Spinal cord (tissue), 10 donors: ENCODE data around the gene TTC28. TPM values are rescaled to one million over a fixed set of nuclear protein-coding genes. Genes with fewer than 3 reads are reported as not detected.

Source experiments
- DNase-seq, 6 donors: peaks; one replicate each; pipeline versions ENCODE4 v3.0.0 to v3.0.0-alpha.2; 2013 to 2015; ENCODE audit warnings: low spot score in 6 of 6, low read depth in 4 of 6
- H3K27ac ChIP-seq: one replicate; pipeline ENCODE4 v1.5.1; 2013; ENCODE audit warnings: low read depth, low read length, control low read depth
- H3K27me3 ChIP-seq: one replicate; pipeline ENCODE4 v1.6.1; 2013; ENCODE audit warnings: low read length; ENCODE audit not compliant: control insufficient read depth, insufficient read depth
- H3K36me3 ChIP-seq: one replicate; pipeline ENCODE4 v1.6.1; 2013; ENCODE audit warnings: low read length; ENCODE audit not compliant: control insufficient read depth, insufficient read depth
- H3K4me1 ChIP-seq: one replicate; pipeline ENCODE4 v1.6.1; 2013; ENCODE audit warnings: low read length; ENCODE audit not compliant: control insufficient read depth, insufficient read depth
- H3K4me3 ChIP-seq: one replicate; pipeline ENCODE4 v1.5.1; 2013; ENCODE audit warnings: low read depth, low read length, control low read depth
- H3K9me3 ChIP-seq: one replicate; pipeline ENCODE4 v1.6.1; 2013; ENCODE audit warnings: low read length; ENCODE audit not compliant: control insufficient read depth, insufficient read depth
- WGBS: methylation state at CpG from one replicate; pipeline ENCODE4 v1.1.5; 2013; ENCODE audit warnings: missing lambda C conversion rate; ENCODE audit not compliant: insufficient coverage; 5-methylcytosine and 5-hydroxymethylcytosine counted together
- polyA plus RNA-seq, 2 donors: library from polyadenylated mRNA; unstranded; fragments of 120-200 nt; gene quantifications; one replicate each; pipeline ENCODE4 v1.2.1, GENCODE V29; 2013; ENCODE audit not compliant: insufficient read length in 2 of 2
- total RNA-seq, 2 donors: library from RNA; depleted of rRNA in 1 of 2; stranded (reverse); fragments of 120-200 nt in 1 of 2; fragments of >200 nt in 1 of 2; gene quantifications; one replicate each; pipeline versions ENCODE4 v1.2.3 to v1.2.4, GENCODE V29; 2013 to 2014
- donor health status: healthy.

The TTC28 gene
- total and polyA plus RNA-seq, 4 donors = 19.4 to 44.0 (median 30.4) TPM

DNA sequence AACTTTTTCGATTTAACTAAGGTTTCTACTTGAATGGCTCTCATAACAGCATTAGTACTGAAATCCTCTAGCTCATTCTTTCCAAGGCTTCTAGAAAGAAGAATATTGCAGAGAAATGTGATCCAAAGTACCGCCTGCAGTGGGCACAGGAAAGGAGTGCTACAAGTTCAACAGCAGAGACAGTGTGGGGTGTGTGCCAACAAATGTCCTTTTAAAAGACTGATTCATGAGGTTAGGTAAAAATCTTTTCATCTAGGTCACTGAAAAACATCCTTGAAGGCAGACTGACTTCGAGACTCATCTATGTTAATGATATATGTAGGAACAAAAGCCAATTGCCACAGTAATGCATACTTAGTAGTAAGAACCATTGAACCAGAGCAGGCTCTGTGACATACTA is 411.5 kb downstream of the TTC28 start:
- Histone ChIP-seq H3K4me1 (peaks cover 3% of the 10 kb centered on the region), H3K27ac (no peak overlapping the region), H3K36me3 (no peaks in the 10 kb centered on the region), H3K4me3 (no peak overlapping the region), H3K27me3 (no peaks in the 10 kb centered on the region), H3K9me3 (no peaks in the 10 kb centered on the region)
- DNase-seq = no peak
- WGBS = no CpG with 5 or more reads among the region's 3 CpGs

- DNase-seq = no peak
- H3K9me3 ChIP-seq = no peaks in the 10 kb centered on the region
- no peaks in the 10 kb centered on the region for H3K4me1 ChIP-seq
- no peak overlapping the region for H3K27ac ChIP-seq
- H3K36me3 ChIP-seq = no peaks in the 10 kb centered on the region
- H3K4me3 ChIP-seq = no peak overlapping the region
- WGBS = 100% methylated on average over 1 of the region's 2 CpGs
- H3K27me3 ChIP-seq = no peaks in the 10 kb centered on the region
These were observed 419.0 kb downstream of the TTC28 start for GRCh38 chr22:28260619-28261018.

- H3K27me3 ChIP-seq = no peaks in the 10 kb centered on the region
- no peak overlapping the region for H3K27ac ChIP-seq
- H3K36me3 ChIP-seq = no peaks in the 10 kb centered on the region
- WGBS = no CpG with 5 or more reads among the region's 2 CpGs
- no peaks in the 10 kb centered on the region for H3K9me3 ChIP-seq
- no peak overlapping the region for H3K4me3 ChIP-seq
- no peak for DNase-seq
- H3K4me1 ChIP-seq = no peaks in the 10 kb centered on the region
These were observed 419.8 kb downstream of the TTC28 start for GRCh38 chr22:28259774-28260312.

GRCh38 chr22:28254396-28254795 is 425.2 kb downstream of the TTC28 start:
- H3K4me3 ChIP-seq = no peak overlapping the region
- WGBS = no CpG with 5 or more reads among the region's 1 CpG
- H3K36me3 ChIP-seq = no peaks in the 10 kb centered on the region
- DNase-seq = no peak
- no peaks in the 10 kb centered on the region for H3K27me3 ChIP-seq
- H3K9me3 ChIP-seq = no peaks in the 10 kb centered on the region
- H3K27ac ChIP-seq = no peak overlapping the region
- H3K4me1 ChIP-seq = peaks cover 2% of the 10 kb centered on the region

GRCh38 chr22:28252539-28252938 is 427.1 kb downstream of the TTC28 start:
- Histone ChIP-seq H3K9me3 (no peaks in the 10 kb centered on the region), H3K27ac (no peak overlapping the region), H3K36me3 (no peaks in the 10 kb centered on the region), H3K4me3 (no peak overlapping the region), H3K27me3 (no peaks in the 10 kb centered on the region), H3K4me1 (peaks cover 3% of the 10 kb centered on the region)
- no CpG with 5 or more reads among the region's 2 CpGs for WGBS
- DNase-seq = no peak

GRCh38 chr22:28250036-28250695 is 429.5 kb downstream of the TTC28 start:
- H3K4me1 ChIP-seq = peaks cover 6% of the 10 kb centered on the region
- H3K9me3 ChIP-seq = no peaks in the 10 kb centered on the region
- no peak overlapping the region for H3K27ac ChIP-seq
- no peaks in the 10 kb centered on the region for H3K36me3 ChIP-seq
- no peak overlapping the region for H3K4me3 ChIP-seq
- no CpG with 5 or more reads among the region's 2 CpGs for WGBS
- no peak for DNase-seq
- H3K27me3 ChIP-seq = no peaks in the 10 kb centered on the region

DNA sequence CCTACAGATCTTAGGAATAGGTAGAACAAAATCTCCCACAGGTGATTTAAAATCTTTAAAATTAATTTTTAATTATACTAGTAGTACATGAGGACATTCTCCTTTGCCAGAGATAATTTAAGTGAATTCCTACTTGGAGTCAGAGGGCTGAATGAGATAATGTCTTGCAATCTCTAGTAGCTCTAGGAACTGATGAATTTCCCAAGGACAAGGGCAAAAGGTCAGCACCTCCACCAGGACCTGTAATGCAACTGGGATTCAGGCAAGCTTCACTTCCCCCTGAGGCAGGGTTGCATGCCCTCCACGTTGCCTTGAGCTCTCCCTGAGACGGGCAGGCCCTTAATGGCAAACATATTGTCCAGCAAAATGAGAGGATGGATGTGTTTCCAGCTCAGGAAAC is 430.2 kb downstream of the TTC28 start:
- Histone ChIP-seq H3K36me3 (no peaks in the 10 kb centered on the region), H3K4me1 (peaks cover 6% of the 10 kb centered on the region), H3K27ac (no peak overlapping the region), H3K4me3 (no peak overlapping the region), H3K9me3 (no peaks in the 10 kb centered on the region), H3K27me3 (no peaks in the 10 kb centered on the region)
- WGBS = no CpG with 5 or more reads among the region's 2 CpGs
- DNase-seq = no peak

GRCh38 chr22:28247667-28248363 is 431.8 kb downstream of the TTC28 start:
- Histone ChIP-seq H3K4me3 (no peak overlapping the region), H3K9me3 (no peaks in the 10 kb centered on the region), H3K4me1 (peaks cover 6% of the 10 kb centered on the region), H3K36me3 (no peaks in the 10 kb centered on the region), H3K27ac (no peak overlapping the region), H3K27me3 (no peaks in the 10 kb centered on the region)
- DNase-seq = peak in 3 of 6 donors; percentile 18 to 63 (median 53)

- H3K4me1 ChIP-seq = peaks cover 6% of the 10 kb centered on the region
- no peaks in the 10 kb centered on the region for H3K27me3 ChIP-seq
- H3K4me3 ChIP-seq = no peak overlapping the region
- WGBS = no CpG with 5 or more reads among the region's 5 CpGs
- no peaks in the 10 kb centered on the region for H3K9me3 ChIP-seq
- no peak for DNase-seq
- H3K36me3 ChIP-seq = no peaks in the 10 kb centered on the region
- H3K27ac ChIP-seq = no peak overlapping the region
These were observed 432.5 kb downstream of the TTC28 start for GRCh38 chr22:28247136-28247535.

- Histone ChIP-seq H3K4me3 (no peak overlapping the region), H3K27ac (no peak overlapping the region), H3K36me3 (no peaks in the 10 kb centered on the region), H3K4me1 (peaks cover 6% of the 10 kb centered on the region), H3K9me3 (no peaks in the 10 kb centered on the region), H3K27me3 (no peaks in the 10 kb centered on the region)
- DNase-seq = no peak
- no CpG with 5 or more reads among the region's 2 CpGs for WGBS
These were observed 433.2 kb downstream of the TTC28 start for GRCh38 chr22:28246397-28246796.
